RWPE2 (cell line): ENCODE measurements around the gene LONRF2.

Source experiments
- ATAC-seq: fragments of 200-7000 bp; cut with Tn5 transposase; 3 replicates; pipeline ENCODE4 v1.9.1; 2021; ENCODE audit warnings: low read depth
- DNase-seq: peaks from one replicate; pipeline ENCODE4 v3.0.0-alpha.2; 2020; ENCODE audit warnings: low spot score
- H3K27ac ChIP-seq: fragments of 450-650 bp; 2 replicates; pipeline ENCODE4 v1.5.1; 2017; ENCODE audit warnings: mild to moderate bottlenecking; ENCODE audit not compliant: poor library complexity, severe bottlenecking
- H3K27me3 ChIP-seq: fragments of 250-450 bp; sonication (Bioruptor Pico); 2 replicates; pipeline ENCODE4 v1.5.1; 2021; ENCODE audit warnings: mild to moderate bottlenecking, moderate library complexity; ENCODE audit not compliant: insufficient read depth, poor library complexity, severe bottlenecking
- H3K36me3 ChIP-seq: fragments of 250-450 bp; sonication (Bioruptor Pico); 2 replicates; pipeline ENCODE4 v1.5.1; 2020; ENCODE audit warnings: low read depth, mild to moderate bottlenecking, moderate library complexity
- H3K4me1 ChIP-seq: fragments of 250-450 bp; sonication (Bioruptor Pico); 2 replicates; pipeline ENCODE4 v1.5.1; 2021; ENCODE audit warnings: mild to moderate bottlenecking, moderate library complexity; ENCODE audit not compliant: insufficient read depth, poor library complexity, severe bottlenecking
- H3K4me3 ChIP-seq: fragments of 250-450 bp; sonication (Bioruptor Pico); 2 replicates; pipeline ENCODE4 v1.5.1; 2021; ENCODE audit warnings: mild to moderate bottlenecking, moderate library complexity; ENCODE audit not compliant: severe bottlenecking
- H3K9me3 ChIP-seq: fragments of 250-450 bp; sonication (Bioruptor Pico); 2 replicates; pipeline ENCODE4 v1.5.1; 2021; ENCODE audit warnings: mild to moderate bottlenecking, moderate library complexity; ENCODE audit not compliant: severe bottlenecking
- TF ChIP-seq, protein P1 (sequence below): fragments of 450-650 bp; IDR thresholded peaks from one replicate; pipeline ENCODE4 v1.5.1; 2017; ENCODE audit warnings: mild to moderate bottlenecking, moderate library complexity; ENCODE audit not compliant: poor library complexity, severe bottlenecking

The LONRF2 gene

DNA sequence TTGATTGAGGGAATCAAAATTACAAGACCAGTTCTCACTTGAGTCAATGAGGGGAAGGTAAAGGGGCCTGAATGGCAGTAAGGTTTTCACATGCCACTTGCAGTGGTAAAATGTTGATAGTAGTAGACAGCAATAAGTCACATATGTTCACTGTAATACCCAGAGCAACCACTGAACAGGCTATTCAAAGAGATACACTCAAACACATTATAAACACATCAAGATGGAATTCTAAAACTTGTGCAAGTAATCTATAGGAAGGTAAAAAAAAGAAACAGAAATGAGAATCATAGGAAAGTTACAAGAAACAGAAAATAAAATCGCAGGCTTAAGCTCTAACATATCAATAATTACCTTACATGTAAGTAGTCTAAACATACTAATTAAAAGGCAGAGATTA is 93.3 kb downstream of the LONRF2 start:
- no peak overlapping the region for H3K4me3 ChIP-seq
- no peak for ATAC-seq
- TF ChIP-seq, protein P1, sequence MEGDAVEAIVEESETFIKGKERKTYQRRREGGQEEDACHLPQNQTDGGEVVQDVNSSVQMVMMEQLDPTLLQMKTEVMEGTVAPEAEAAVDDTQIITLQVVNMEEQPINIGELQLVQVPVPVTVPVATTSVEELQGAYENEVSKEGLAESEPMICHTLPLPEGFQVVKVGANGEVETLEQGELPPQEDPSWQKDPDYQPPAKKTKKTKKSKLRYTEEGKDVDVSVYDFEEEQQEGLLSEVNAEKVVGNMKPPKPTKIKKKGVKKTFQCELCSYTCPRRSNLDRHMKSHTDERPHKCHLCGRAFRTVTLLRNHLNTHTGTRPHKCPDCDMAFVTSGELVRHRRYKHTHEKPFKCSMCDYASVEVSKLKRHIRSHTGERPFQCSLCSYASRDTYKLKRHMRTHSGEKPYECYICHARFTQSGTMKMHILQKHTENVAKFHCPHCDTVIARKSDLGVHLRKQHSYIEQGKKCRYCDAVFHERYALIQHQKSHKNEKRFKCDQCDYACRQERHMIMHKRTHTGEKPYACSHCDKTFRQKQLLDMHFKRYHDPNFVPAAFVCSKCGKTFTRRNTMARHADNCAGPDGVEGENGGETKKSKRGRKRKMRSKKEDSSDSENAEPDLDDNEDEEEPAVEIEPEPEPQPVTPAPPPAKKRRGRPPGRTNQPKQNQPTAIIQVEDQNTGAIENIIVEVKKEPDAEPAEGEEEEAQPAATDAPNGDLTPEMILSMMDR = no peak
- H3K27ac ChIP-seq = no peak overlapping the region
- peaks cover 3% of the 10 kb centered on the region for H3K9me3 ChIP-seq
- no peak for DNase-seq
- H3K36me3 ChIP-seq = no peaks in the 10 kb centered on the region
- no peaks in the 10 kb centered on the region for H3K4me1 ChIP-seq
- peaks cover 6% of the 10 kb centered on the region for H3K27me3 ChIP-seq

DNA sequence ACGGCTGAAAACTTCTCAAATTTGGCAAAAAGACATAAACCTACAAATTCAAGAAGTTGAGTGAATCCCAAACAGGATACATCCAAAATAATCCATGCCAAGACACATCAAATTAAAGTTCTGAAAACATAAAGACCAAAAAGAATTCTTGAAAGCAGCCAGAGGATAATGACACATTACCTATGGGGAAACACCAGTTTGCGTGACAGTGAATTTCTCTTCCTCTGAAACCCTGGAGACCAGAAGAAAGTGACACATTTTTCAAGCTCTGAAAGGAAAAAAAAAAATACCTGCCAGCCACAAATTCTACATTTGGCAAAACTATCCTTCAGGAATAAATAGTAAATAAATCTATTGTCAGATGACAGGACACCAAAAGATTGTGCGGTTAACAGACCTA is 93.9 kb downstream of the LONRF2 start:
- Histone ChIP-seq H3K9me3 (peaks cover 3% of the 10 kb centered on the region), H3K4me3 (no peak overlapping the region), H3K27ac (no peak overlapping the region), H3K36me3 (no peaks in the 10 kb centered on the region), H3K27me3 (peaks cover 6% of the 10 kb centered on the region), H3K4me1 (no peaks in the 10 kb centered on the region)
- TF ChIP-seq, protein P1 = no peak
- ATAC-seq (no peak), DNase-seq (no peak)

DNA sequence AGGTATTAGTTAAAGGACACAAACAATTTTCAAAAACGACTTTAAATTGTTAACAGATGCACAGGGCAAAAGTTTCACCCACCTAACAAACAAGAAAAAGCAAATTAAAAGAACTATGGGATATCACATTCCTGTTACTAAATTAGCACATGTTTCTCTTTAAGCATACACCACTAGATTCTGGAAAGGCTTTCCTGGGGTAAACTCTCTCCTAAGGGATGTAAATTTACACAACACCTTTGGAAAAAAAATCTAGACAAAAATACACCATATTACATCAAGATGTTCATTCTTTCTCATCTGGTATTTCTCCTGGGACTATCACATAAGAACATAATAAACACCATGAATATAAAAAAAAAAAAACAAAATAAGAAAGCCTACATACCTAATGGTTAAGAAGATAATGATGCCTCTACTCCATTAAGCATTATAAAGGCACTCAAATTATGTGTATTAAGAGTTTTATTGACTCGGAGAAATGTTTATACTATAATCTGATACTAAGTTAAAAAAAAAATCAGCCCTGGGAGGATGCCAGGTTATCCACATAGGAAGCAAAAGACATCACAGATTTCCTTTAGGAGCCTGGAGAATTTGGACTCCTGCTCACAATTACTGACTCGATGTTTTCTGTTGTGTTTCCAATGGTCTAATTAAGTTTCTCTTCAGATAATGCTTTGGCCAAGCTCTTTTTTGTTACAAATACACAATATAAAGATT is 97.2 kb downstream of the LONRF2 start:
- H3K4me3 ChIP-seq = no peak overlapping the region
- no peak for DNase-seq
- no peaks in the 10 kb centered on the region for H3K36me3 ChIP-seq
- peaks cover 6% of the 10 kb centered on the region for H3K27me3 ChIP-seq
- no peak for ATAC-seq
- H3K4me1 ChIP-seq = no peaks in the 10 kb centered on the region
- TF ChIP-seq, protein P1 = no peak
- peaks cover 3% of the 10 kb centered on the region for H3K9me3 ChIP-seq
- no peak overlapping the region for H3K27ac ChIP-seq

GRCh38 chr2:100223502-100223901 is 98.8 kb downstream of the LONRF2 start:
- DNase-seq = no peak
- no peaks in the 10 kb centered on the region for H3K4me1 ChIP-seq
- TF ChIP-seq, protein P1 = no peak

More at GRCh38 chr2:100223502-100223901, 98.8 kb downstream of the LONRF2 start:
- ATAC-seq = no peak
- Histone ChIP-seq H3K36me3 (no peaks in the 10 kb centered on the region), H3K9me3 (peaks cover 3% of the 10 kb centered on the region), H3K4me3 (no peak overlapping the region), H3K27ac (no peak overlapping the region), H3K27me3 (no peaks in the 10 kb centered on the region)
